Forelimb muscle (tissue), 1 donor: ENCODE results near the gene ARHGEF7. TPM values are rescaled to one million over a fixed set of nuclear protein-coding genes. Genes with fewer than 3 reads are reported as not detected.

Source experiments
- DNase-seq: peaks from one replicate; pipeline ENCODE4 v3.0.0-alpha.2; 2013; ENCODE audit warnings: low read depth
- polyA plus RNA-seq: library from polyadenylated mRNA; unstranded; fragments of 120-200 nt; gene quantifications from one replicate; pipeline ENCODE4 v1.2.1, GENCODE V29; 2013; ENCODE audit not compliant: insufficient read length

ARHGEF7 gene
- polyA plus RNA-seq, 1 donor: 75.6 TPM

- no peak for DNase-seq
Observed at GRCh38 chr13:111219950-111220349, 104.8 kb downstream of the ARHGEF7 start.

- no peak for DNase-seq
Observed at GRCh38 chr13:111225166-111225565, 110.1 kb downstream of the ARHGEF7 start.

GRCh38 chr13:111225810-111226546 is 110.9 kb downstream of the ARHGEF7 start:
- no peak for DNase-seq

- DNase-seq: no peak
Observed at GRCh38 chr13:111227405-111227804, 112.3 kb downstream of the ARHGEF7 start.

GRCh38 chr13:111228262-111229144 is 113.4 kb downstream of the ARHGEF7 start:
- DNase-seq: no peak

GRCh38 chr13:111230385-111230930 is 115.3 kb downstream of the ARHGEF7 start:
- no peak for DNase-seq

DNA sequence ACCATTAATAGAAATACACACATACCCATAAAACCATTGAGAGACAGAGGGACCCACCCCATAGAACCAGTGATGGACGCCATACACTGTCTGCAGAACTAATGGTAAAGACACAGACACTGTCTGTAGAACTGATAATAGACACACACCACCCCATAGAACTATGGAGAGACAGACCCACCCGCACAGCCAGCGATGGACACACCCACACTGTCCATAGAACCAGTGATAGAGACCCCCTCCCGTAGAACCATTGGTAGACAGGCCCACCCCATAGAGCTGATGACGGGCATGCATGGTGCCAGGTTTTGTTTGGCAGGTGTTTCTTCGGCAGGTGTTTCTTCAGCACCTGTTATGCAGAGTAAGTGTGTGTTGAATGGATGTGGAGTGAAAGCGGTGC is 117.1 kb downstream of the ARHGEF7 start:
- no peak for DNase-seq

GRCh38 chr13:111233080-111233479 is 118.0 kb downstream of the ARHGEF7 start:
- no peak for DNase-seq

GRCh38 chr13:111239764-111240670 is 124.9 kb downstream of the ARHGEF7 start:
- no peak for DNase-seq

DNA sequence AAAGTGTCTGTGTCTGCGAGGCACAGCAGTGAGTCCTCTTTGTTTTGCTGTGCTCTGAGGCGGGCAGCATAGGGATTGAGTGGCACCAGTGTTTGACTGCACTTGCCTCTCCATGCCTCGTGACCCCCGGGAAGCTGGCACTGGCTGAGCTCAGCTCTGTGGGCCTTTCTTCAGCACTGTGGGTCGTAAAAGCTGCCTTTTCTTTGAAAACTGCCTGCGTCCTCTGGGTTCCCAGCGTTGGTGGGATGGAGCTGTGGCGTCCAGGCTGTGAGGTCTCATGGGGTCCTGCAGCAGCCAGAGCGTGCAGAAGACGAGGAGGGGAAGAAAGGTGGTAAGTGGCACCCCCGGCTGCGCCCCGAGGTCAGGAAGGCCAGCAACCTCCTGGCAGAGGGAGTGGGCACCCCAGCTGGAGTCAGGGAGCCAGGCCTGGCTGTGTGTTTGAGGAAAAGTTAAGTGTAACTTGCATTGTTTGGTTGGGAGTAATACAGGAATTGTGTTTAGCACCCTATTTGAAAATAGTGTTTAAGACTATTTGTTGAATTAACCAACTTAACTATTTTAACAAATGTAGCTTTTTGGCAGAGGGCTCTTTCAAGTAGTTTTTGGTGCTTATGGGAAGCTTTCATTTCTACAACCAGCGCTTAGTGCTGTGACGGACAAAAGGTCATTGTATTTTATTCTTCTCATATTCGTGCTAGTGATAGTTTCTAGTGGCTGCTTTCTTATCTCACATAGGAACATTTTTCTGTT is 126.1 kb downstream of the ARHGEF7 start:
- DNase-seq: no peak

GRCh38 chr13:111241862-111242261 is 126.8 kb downstream of the ARHGEF7 start:
- no peak for DNase-seq

DNA sequence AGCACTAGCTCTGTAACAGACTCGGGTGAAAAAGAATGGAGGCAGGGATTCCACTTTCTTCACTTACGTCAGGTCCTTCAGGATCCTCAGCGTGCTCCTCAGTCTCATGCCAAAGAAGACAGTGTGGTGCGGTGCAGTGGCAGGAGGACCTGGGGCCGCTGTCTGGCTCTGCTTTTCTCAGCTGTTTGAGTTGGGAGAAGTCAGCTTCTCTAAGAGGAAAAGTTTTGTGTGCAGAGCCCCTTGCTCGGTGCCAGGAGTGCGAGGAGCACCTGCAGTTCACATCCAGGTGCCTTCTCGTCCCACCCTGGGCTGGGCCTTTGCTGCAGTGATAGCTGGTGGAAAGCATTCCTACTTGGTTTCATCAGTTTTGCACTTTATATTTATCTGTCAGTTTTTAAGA is 127.5 kb downstream of the ARHGEF7 start:
- no peak for DNase-seq

GRCh38 chr13:111243981-111244380 is 128.9 kb downstream of the ARHGEF7 start:
- no peak for DNase-seq

GRCh38 chr13:111245576-111246384 is 130.7 kb downstream of the ARHGEF7 start:
- no peak for DNase-seq

- no peak for DNase-seq
Observed at GRCh38 chr13:111247552-111247951, 132.4 kb downstream of the ARHGEF7 start.

- DNase-seq: no peak
Observed at GRCh38 chr13:111248822-111249221, 133.7 kb downstream of the ARHGEF7 start.

DNA sequence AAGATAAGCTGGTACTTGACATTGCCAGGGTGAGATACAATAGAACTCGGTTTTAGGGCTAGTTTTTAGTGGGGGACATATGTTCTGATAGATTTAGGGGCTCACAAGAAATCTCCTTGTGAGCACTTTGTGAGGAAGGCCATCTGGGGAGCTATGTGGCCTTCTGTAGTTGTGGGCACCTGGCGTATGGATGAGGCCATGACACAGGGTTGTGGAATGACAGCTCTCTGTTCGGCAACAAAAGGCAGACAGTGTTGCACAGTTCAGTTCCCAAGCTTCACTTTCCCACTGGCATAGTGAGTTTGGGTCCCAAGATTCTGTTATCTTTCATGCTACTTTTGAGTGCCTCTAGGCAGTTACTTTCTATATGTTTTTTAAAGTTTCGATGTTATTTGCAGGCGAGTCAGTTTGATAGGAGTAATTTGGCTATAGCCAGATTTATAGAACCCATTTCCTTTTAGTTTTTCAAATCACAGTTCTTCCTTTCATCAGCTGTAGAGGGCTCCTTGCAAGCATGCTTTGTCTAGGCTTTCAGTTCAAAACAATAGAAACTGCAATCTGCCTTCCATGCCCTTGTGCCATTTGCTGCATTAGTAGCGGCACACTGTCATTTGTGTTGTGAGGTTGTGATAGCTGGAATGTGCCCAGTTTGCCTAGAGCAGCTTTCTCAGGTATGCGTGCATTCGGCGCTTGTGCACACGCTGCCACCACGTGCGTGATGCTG is 134.7 kb downstream of the ARHGEF7 start:
- no peak for DNase-seq

GRCh38 chr13:111251646-111252445 is 136.7 kb downstream of the ARHGEF7 start:
- DNase-seq: no peak
